Mesangial cell (primary cell): Measurements from ENCODE around the gene NAALAD2. TPM values are rescaled to one million over a fixed set of nuclear protein-coding genes. Genes with fewer than 3 reads are reported as not detected.

ENCODE experiments used
- total RNA-seq: library from RNA; depleted of rRNA; stranded (reverse); fragments of >200 nt; gene quantifications from 2 replicates; pipeline ENCODE4 v1.2.3, GENCODE V29; 2015

The NAALAD2 gene
- total RNA-seq, result 0.49 and 0.63 TPM in 2 replicates

DNA sequence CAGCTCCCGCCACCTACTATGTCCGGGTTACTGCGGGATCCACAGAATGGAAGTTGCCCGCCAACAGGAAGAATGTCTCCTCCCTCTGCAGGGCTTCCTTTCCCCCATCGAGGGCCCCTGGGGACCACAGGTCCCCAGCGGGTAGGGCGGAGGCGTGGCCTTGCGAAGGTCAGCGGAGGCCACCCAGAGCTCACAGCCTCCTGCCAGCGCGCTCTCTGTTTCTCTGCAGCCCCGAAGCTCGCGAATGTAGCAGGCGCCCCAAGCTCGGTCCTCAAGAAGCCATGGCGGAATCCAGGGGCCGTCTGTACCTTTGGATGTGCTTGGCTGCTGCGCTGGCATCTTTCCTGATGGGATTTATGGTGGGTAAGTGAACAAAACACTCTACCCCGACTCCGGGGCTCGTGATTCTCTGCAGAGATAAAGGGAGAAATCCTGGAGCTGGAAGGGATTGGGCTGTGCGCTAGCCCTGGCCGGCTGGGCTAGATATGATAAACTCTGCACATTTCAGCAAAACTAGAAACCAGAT is at the start of gene NAALAD2:
NAALAD2 (plus strand) TSS at position 186 of the 526 bp plus-strand sequence; CDS start at position 282, 96 bp downstream.

DNA sequence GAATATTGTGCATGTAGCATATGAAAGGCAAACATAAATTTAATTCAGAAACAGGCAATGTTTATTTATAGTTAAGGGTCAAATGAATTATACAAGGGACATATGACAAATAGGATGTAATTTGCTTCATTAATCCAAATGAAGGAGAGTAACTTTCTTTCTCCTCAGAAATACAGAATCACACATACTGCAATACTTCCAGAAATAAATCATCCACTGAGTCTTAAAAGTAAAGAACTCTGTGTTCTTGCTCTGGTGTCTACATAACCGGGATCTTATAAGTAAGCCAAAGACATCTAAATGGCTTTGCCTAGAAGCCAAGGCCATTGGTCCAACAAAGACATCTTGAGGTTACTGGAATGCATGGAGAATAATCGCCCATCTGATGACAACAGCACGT is 48.8 kb upstream of the NAALAD2 start, which contains the start of gene UBTFL1:
UBTFL1 (plus strand) TSS at position 301 of the 400 bp plus-strand sequence; CDS start at position 301, 0 bp downstream.

DNA sequence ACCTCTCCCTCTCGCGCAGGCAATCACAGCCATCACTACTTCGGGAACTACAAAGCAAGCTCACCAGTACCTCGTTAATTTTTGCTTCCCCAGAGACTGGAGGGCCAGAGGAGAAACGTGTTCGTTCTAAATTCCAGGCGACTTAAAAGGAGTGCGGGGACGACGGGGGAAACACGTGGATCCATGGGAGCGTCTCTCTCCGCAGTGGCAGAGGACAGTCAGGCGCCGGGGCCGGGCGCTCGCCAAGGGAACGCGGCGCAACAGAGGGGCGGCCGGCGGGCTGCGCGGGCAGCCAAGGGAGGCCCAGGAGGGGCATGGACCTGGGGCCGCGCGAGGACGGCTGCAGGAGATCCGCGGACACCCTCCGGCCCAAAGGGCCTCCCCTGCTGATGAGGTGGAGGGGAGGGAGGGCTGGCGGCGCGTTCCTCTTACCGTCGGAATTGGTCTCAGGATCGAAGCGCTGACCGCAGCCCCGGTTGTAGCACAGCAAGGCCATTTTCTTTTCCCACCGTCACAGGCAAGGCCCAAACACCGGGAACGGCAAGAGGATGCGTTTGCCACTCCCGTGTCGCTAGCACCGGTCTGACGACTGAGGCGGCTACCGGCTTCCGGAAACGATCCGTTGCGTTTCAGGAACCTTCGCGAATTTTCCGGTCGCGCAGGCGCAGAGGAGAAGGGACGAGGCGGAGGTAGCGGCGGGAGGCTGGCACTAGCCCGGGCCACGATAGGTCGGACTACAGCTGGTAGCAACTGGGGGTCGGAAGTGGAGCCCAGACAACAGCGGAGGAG is 88.2 kb downstream of the NAALAD2 start, which contains the start of gene CHORDC1:
CHORDC1 (minus strand) TSS at position 591 of the 789 bp plus-strand sequence; CDS start at position 496, 95 bp downstream.

Other genes with a start within 250 kb of the NAALAD2 start
- gene TRIM49D1, start 212.4 kb upstream of the NAALAD2 start, total RNA-seq, result not detected in 2 replicates
- not detected in 2 replicates for gene TRIM49D2, start 210.6 kb upstream of the NAALAD2 start, total RNA-seq
- gene TRIM64, start 168.6 kb upstream of the NAALAD2 start, total RNA-seq, result not detected in 2 replicates
- gene TRIM49C, start 103.6 kb upstream of the NAALAD2 start, total RNA-seq, result not detected in 2 replicates
- gene UBTFL1, start 48.7 kb upstream of the NAALAD2 start, total RNA-seq, result not detected in 2 replicates
- gene CHORDC1, start 88.4 kb downstream of the NAALAD2 start, total RNA-seq, result 9.9 and 33.7 TPM in 2 replicates